DMS153 treated with DMSO at 0.1 percent for 48 hours (cell line): ENCODE measurements around the gene SLC44A1.
A peak's percentile ranks its signal among the peaks of the same experiment; 100 is the strongest.
"Not testable (repeated sequence)": the region's sequence is repeated elsewhere in the genome, so short reads cannot be mapped to it uniquely, and the experiment has no call there.

ENCODE experiments used
- DNase-seq: peaks from one replicate; lab custom pipeline; 2025; ENCODE audit not compliant: unreplicated experiment; lab: John Stamatoyannopoulos, UW

Gene SLC44A1

GRCh38 chr9:105242062-105242461, 2.4 kb upstream of the SLC44A1 start:
- no peak for DNase-seq

- DNase-seq = no peak
Observed at GRCh38 chr9:105242557-105242956, 1.9 kb upstream of the SLC44A1 start.

GRCh38 chr9:105243015-105243686, 1.3 kb upstream of the SLC44A1 start:
- no peak for DNase-seq

- no peak for DNase-seq
Observed at GRCh38 chr9:105244734-105245028, 230 bp downstream of the SLC44A1 start.

GRCh38 chr9:105245029-105245890, 809 bp downstream of the SLC44A1 start:
- DNase-seq = peak; percentile 78

GRCh38 chr9:105245891-105246161, 1.4 kb downstream of the SLC44A1 start:
- no peak for DNase-seq

- DNase-seq = no peak
Observed at GRCh38 chr9:105246656-105247173, 2.3 kb downstream of the SLC44A1 start.

GRCh38 chr9:105248691-105249090, 4.2 kb downstream of the SLC44A1 start:
- no peak for DNase-seq

- DNase-seq = no peak
Observed at GRCh38 chr9:105251133-105251532, 6.7 kb downstream of the SLC44A1 start.

GRCh38 chr9:105251733-105252404, 7.4 kb downstream of the SLC44A1 start:
- no peak for DNase-seq

- no peak for DNase-seq
Observed at GRCh38 chr9:105252405-105252756, 7.9 kb downstream of the SLC44A1 start.

GRCh38 chr9:105254226-105254625, 9.8 kb downstream of the SLC44A1 start:
- peak; percentile 60 for DNase-seq

- DNase-seq = no peak
Observed at GRCh38 chr9:105255421-105255820, 11.0 kb downstream of the SLC44A1 start.

GRCh38 chr9:105256569-105256968, 12.1 kb downstream of the SLC44A1 start:
- DNase-seq = not testable (repeated sequence)

GRCh38 chr9:105257809-105258208, 13.4 kb downstream of the SLC44A1 start:
- DNase-seq = no peak

GRCh38 chr9:105258225-105258737, 13.8 kb downstream of the SLC44A1 start:
- no peak for DNase-seq

- no peak for DNase-seq
Observed at GRCh38 chr9:105259274-105259673, 14.8 kb downstream of the SLC44A1 start.

GRCh38 chr9:105259731-105260612, 15.5 kb downstream of the SLC44A1 start:
- DNase-seq = no peak

GRCh38 chr9:105262497-105262896, 18.0 kb downstream of the SLC44A1 start:
- DNase-seq = no peak

GRCh38 chr9:105264380-105264779, 19.9 kb downstream of the SLC44A1 start:
- no peak for DNase-seq

- not testable (repeated sequence) for DNase-seq
Observed at GRCh38 chr9:105268254-105268653, 23.8 kb downstream of the SLC44A1 start.
